GM13976 (cell line): Measurements from ENCODE around the gene GNS.
A peak's percentile ranks its signal among the peaks of the same experiment; 100 is the strongest.

Source experiments
- DNase-seq: peaks from one replicate; pipeline ENCODE4 v3.0.0; 2012; ENCODE audit warnings: low spot score
- CTCF ChIP-seq: IDR thresholded peaks from 2 replicates; pipeline ENCODE4 v1.5.1; 2012; ENCODE audit warnings: borderline replicate concordance, mild to moderate bottlenecking; ENCODE audit not compliant: insufficient read depth; ENCODE audit errors: extremely low read depth, missing control alignments, control extremely low read depth
- in situ Hi-C: fragments of 300-500 bp; cut with MboI; formaldehyde crosslinking; loops from one replicate; pipeline ENCODE4 v1.12.0; 2022; ENCODE audit warnings: low sequenced_read_pairs, mixed read lengths, inconsistent platforms; ENCODE audit not compliant: unreplicated experiment

GNS gene

GRCh38 chr12:64720884-64721283, 38.3 kb downstream of the GNS start:
- no peak for TF ChIP-seq CTCF
- DNase-seq: no peak
- in situ Hi-C loops: no loop called here

- no peak for DNase-seq
- in situ Hi-C loops: no loop called here
- TF ChIP-seq CTCF: no peak
These were observed 40.6 kb downstream of the GNS start for GRCh38 chr12:64718649-64719048.

GRCh38 chr12:64716839-64717455, 42.3 kb downstream of the GNS start:
- in situ Hi-C loops: no loop called here
- no peak for DNase-seq
- TF ChIP-seq CTCF: no peak

DNA sequence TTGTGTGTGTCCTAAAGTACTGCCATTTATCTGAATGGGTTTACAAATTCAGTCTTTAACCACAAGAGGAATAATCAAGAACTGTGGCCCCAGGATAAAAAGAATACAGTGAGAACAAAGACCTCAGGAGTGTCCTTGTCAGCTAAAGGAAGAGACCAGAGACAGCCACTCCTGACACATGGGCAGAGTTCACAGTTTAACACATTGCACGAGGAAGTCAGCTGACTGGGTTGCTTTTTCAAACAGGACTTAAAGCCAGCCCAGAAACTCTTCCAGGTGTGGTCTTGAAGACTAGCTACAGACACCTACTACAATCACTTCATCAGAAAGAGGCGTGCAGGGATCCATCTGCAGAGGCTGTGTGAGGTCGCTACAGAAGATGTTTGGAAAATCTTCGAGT, 42.8 kb downstream of the GNS start:
- no peak for TF ChIP-seq CTCF
- in situ Hi-C loops: no loop called here
- no peak for DNase-seq

- DNase-seq: peak; percentile 55
- TF ChIP-seq CTCF: no peak
- in situ Hi-C loops: no loop called here
These were observed 44.6 kb downstream of the GNS start for GRCh38 chr12:64714551-64714968.

GRCh38 chr12:64713376-64713775, 45.8 kb downstream of the GNS start:
- no peak for TF ChIP-seq CTCF
- no peak for DNase-seq
- in situ Hi-C loops: no loop called here
